K562 (cell line): ENCODE measurements around the gene APOA1. TPM values are rescaled to one million over a fixed set of nuclear protein-coding genes. Genes with fewer than 3 reads are reported as not detected.

Experiments
- ATAC-seq: fragments of 200-7000 bp; cut with Tn5 transposase; 3 replicates; pipeline ENCODE4 v1.9.1; 2020; ENCODE audit warnings: moderate library complexity
- BruUV-seq: library from RNA; stranded (reverse); fragments of 400-500 nt; replicated peaks from 2 replicates; lab custom pipeline; 2021; lab: Mats Ljungman, UMichigan
- CTCF ChIA-PET: fragments of 300-600 bp; formaldehyde crosslinking; extraction: SDS; loops from one replicate; lab custom pipeline; 2021; ENCODE audit warnings: low intra/inter-chr PET ratio; lab: Yijun Ruan, JAX
- POLR2A ChIA-PET: fragments of 300-600, 350-650 bp; sonication (Branson Sonifier 250); formaldehyde crosslinking; extraction: SDS; loops from one replicate; lab custom pipeline; 2021; ENCODE audit warnings: antibody characterized with exemption, inconsistent platforms; lab: Yijun Ruan, JAX
- DNase-seq, 4 experiments: peaks; one replicate each; pipeline versions ENCODE4 v3.0.0 to v3.0.0-alpha.2; 2011 to 2018; ENCODE audit warnings: low spot score in 3 of 4, mixed read lengths in 3 of 4; ENCODE audit errors: extremely low read depth in 1 of 4
- FAIRE-seq: peaks from 2 replicates; lab custom pipeline; 2011; peaks lifted over from hg19 to GRCh38; lab: Jason Lieb, UNC
- H2AFZ ChIP-seq: 2 replicates; pipeline ENCODE4 v1.6.0; 2011; ENCODE audit warnings: low read depth, low read length, control low read depth, inconsistent platforms
- H3K27ac ChIP-seq: fragments of 200-600 bp; 3 replicates; pipeline ENCODE4 v1.8.0; 2011; ENCODE audit warnings: low read depth, mild to moderate bottlenecking, control low read depth, inconsistent platforms, low read length, moderate library complexity, mixed read lengths; ENCODE audit errors: extremely low read depth
- H3K27me3 ChIP-seq, 2 experiments: fragments of 300-600 bp in 1 of 2; 2 replicates in 1 of 2; 3 replicates in 1 of 2; pipeline versions ENCODE4 v1.6.0 to v1.8.0; 2011; ENCODE audit warnings: inconsistent platforms in 2 of 2, low read length in 2 of 2, mild to moderate bottlenecking in 1 of 2, mixed read lengths in 1 of 2, moderate library complexity in 1 of 2; ENCODE audit not compliant: control insufficient read depth in 2 of 2, insufficient read depth in 2 of 2
- H3K36me3 ChIP-seq: fragments of 300-600 bp; 3 replicates; pipeline ENCODE4 v1.8.0; 2011; ENCODE audit warnings: mild to moderate bottlenecking, low read length, inconsistent platforms; ENCODE audit not compliant: control insufficient read depth, insufficient read depth
- H3K4me1 ChIP-seq, 2 experiments: fragments of 200-600 bp in 1 of 2; replicated peaks in 1 of 2; 2 replicates in 1 of 2; 3 replicates in 1 of 2; pipeline versions ENCODE4 v1.5.1 to v1.8.0; 2011; ENCODE audit warnings: inconsistent platforms in 2 of 2, low read length in 2 of 2, mild to moderate bottlenecking in 1 of 2, mixed read lengths in 1 of 2, moderate library complexity in 1 of 2; ENCODE audit not compliant: control insufficient read depth in 2 of 2, insufficient read depth in 2 of 2
- H3K4me2 ChIP-seq: 2 replicates; pipeline ENCODE4 v1.6.1; 2011; ENCODE audit warnings: low read length, control low read depth, inconsistent platforms, mixed read lengths; ENCODE audit not compliant: insufficient read depth
- H3K4me3 ChIP-seq: fragments of 200-600 bp; sonication (generic), shearing (Covaris generic); 2 replicates; pipeline ENCODE4 v1.5.1; 2016; ENCODE audit warnings: control low read depth, inconsistent platforms
- H3K79me2 ChIP-seq: fragments of 200-600 bp; 3 replicates; pipeline ENCODE4 v1.8.0; 2011; ENCODE audit warnings: low read length, inconsistent platforms; ENCODE audit not compliant: control insufficient read depth, insufficient read depth
- H3K9ac ChIP-seq, 2 experiments: 2 replicates each; pipeline versions ENCODE4 v1.6.0 to v1.6.1; 2011; ENCODE audit warnings: low read depth in 2 of 2, low read length in 2 of 2, control low read depth in 1 of 2, inconsistent platforms in 1 of 2, mild to moderate bottlenecking in 1 of 2, mixed read lengths in 1 of 2; ENCODE audit not compliant: insufficient read depth in 1 of 2
- H3K9me1 ChIP-seq: one replicate; pipeline ENCODE4 v1.6.0; 2011; ENCODE audit warnings: inconsistent platforms, mild to moderate bottlenecking, low read length, moderate library complexity; ENCODE audit not compliant: control insufficient read depth, insufficient read depth
- H3K9me3 ChIP-seq: replicated peaks from 2 replicates; pipeline ENCODE4 v1.5.1; 2011; ENCODE audit warnings: low read depth, low read length, inconsistent platforms; ENCODE audit not compliant: control insufficient read depth, insufficient read depth
- H4K20me1 ChIP-seq: replicated peaks from 2 replicates; pipeline ENCODE4 v1.6.1; 2011; ENCODE audit warnings: low read length, inconsistent platforms, mixed read lengths; ENCODE audit not compliant: control insufficient read depth, insufficient read depth
- C11orf30 ChIP-seq: fragments of 450-650 bp; IDR thresholded peaks from 2 replicates; pipeline ENCODE4 v1.6.1; 2016; ENCODE audit warnings: low read depth, mild to moderate bottlenecking
- CBX2 ChIP-seq: fragments of 200-600 bp; sonication (generic); IDR thresholded peaks from one replicate; pipeline ENCODE4 v1.6.1; 2012; ENCODE audit warnings: mild to moderate bottlenecking, low read length, inconsistent platforms; ENCODE audit not compliant: insufficient read depth, poor library complexity, severe bottlenecking
- DPF2 ChIP-seq: fragments of 450-650 bp; IDR thresholded peaks from 2 replicates; pipeline ENCODE4 v1.6.1; 2016
- FIP1L1 ChIP-seq: fragments of 200-400 bp; formaldehyde crosslinking; IDR thresholded peaks from 2 replicates; pipeline ENCODE4 v1.6.1; 2018; ENCODE audit warnings: mild to moderate bottlenecking, low read depth, low read length; ENCODE audit not compliant: poor library complexity, severe bottlenecking
- GTF3C2 ChIP-seq: IDR thresholded peaks from 3 replicates; pipeline ENCODE4 v1.6.1; 2011; ENCODE audit warnings: borderline replicate concordance, mild to moderate bottlenecking, moderate library complexity; ENCODE audit not compliant: insufficient read length; ENCODE audit errors: extremely low read depth
- HBP1 ChIP-seq: fragments of 450-650 bp; formaldehyde crosslinking; IDR thresholded peaks from 2 replicates; pipeline ENCODE4 v1.4.0; 2022; ENCODE audit warnings: missing genetic modification characterization
- HIVEP1 ChIP-seq: fragments of 250-450 bp; sonication (Bioruptor Pico); IDR thresholded peaks from 2 replicates; pipeline ENCODE4 v1.4.0; 2020; ENCODE audit warnings: mild to moderate bottlenecking
- HNRNPK ChIP-seq: fragments of 200-400 bp; formaldehyde crosslinking; IDR thresholded peaks from one replicate; pipeline ENCODE4 v1.6.1; 2018; ENCODE audit warnings: mild to moderate bottlenecking, low read depth, low read length; ENCODE audit not compliant: poor library complexity, severe bottlenecking
- JUND ChIP-seq, 2 experiments: IDR thresholded peaks; 2 replicates in 1 of 2; 3 replicates in 1 of 2; pipeline ENCODE4 v1.6.1; 2011; ENCODE audit warnings: borderline replicate concordance in 2 of 2, low read depth in 2 of 2, low read length in 2 of 2, improper control_type of control experiment in 1 of 2, missing biosample characterization in 1 of 2, missing genetic modification characterization in 1 of 2, missing genetic modification reagents in 1 of 2
- KAT2B ChIP-seq: IDR thresholded peaks from one replicate; pipeline ENCODE4 v1.6.1; 2012; ENCODE audit warnings: low read depth, mild to moderate bottlenecking, control low read depth, inconsistent platforms, low read length, moderate library complexity
- LARP7 ChIP-seq: fragments of 450-650 bp; IDR thresholded peaks from 2 replicates; pipeline ENCODE4 v1.6.1; 2016
- MAFF ChIP-seq: IDR thresholded peaks from 2 replicates; pipeline ENCODE4 v1.6.1; 2012; ENCODE audit warnings: low read length, improper control_type of control experiment
- MAFG ChIP-seq: fragments of 450-650 bp; conservative IDR thresholded peaks from 2 replicates; pipeline ENCODE4 v1.6.1; 2016; ENCODE audit warnings: missing genetic modification characterization, missing compliant biosample characterization
- NFE2 ChIP-seq: IDR thresholded peaks from 2 replicates; pipeline ENCODE4 v1.6.1; 2014; ENCODE audit warnings: antibody characterized with exemption, low read depth
- NFE2L1 ChIP-seq: fragments of 450-650 bp; IDR thresholded peaks from 2 replicates; pipeline ENCODE4 v1.6.1; 2016; ENCODE audit warnings: missing genetic modification characterization, low read depth, mild to moderate bottlenecking, missing compliant biosample characterization, moderate library complexity, borderline replicate concordance
- NR2C1 ChIP-seq, 2 experiments: fragments of 450-650 bp; IDR thresholded peaks; 2 replicates each; pipeline ENCODE4 v1.6.1; 2017; ENCODE audit warnings: mild to moderate bottlenecking in 2 of 2, antibody characterized with exemption in 1 of 2, inconsistent platforms in 1 of 2, missing compliant biosample characterization in 1 of 2, missing genetic modification characterization in 1 of 2
- RBM17 ChIP-seq: fragments of 200-400 bp; formaldehyde crosslinking; IDR thresholded peaks from 2 replicates; pipeline ENCODE4 v1.6.1; 2017; ENCODE audit warnings: low read depth, mild to moderate bottlenecking, low read length, borderline replicate concordance
- RNF2 ChIP-seq: sonication (generic); IDR thresholded peaks from 2 replicates; pipeline ENCODE4 v1.6.1; 2016
- TAF15 ChIP-seq: fragments of 200-400 bp; formaldehyde crosslinking; IDR thresholded peaks from 2 replicates; pipeline ENCODE4 v1.6.1; 2017; ENCODE audit warnings: mild to moderate bottlenecking, low read depth, low read length, moderate library complexity
- ZNF134 ChIP-seq: fragments of 250-450 bp; sonication (Bioruptor Pico); conservative IDR thresholded peaks from 2 replicates; pipeline ENCODE4 v1.4.0; 2020
- WGBS: fragments of 100-300 bp; shearing (Covaris generic); methylation state at CpG from one replicate; pipeline ENCODE4 v1.1.6; 2016; ENCODE audit warnings: low coverage, mixed read lengths; ENCODE audit not compliant: insufficient coverage; ENCODE audit errors: missing lambda C conversion rate; 5-methylcytosine and 5-hydroxymethylcytosine counted together
- in situ Hi-C: fragments of 300-500 bp; cut with MboI; formaldehyde crosslinking; loops from 4 replicates; pipeline ENCODE4 v1.15.0; 2018; ENCODE audit warnings: inconsistent platforms, mixed read lengths
- intact Hi-C: fragments of 100-400 bp; cut with micrococcal nuclease; formaldehyde crosslinking; loops from 2 replicates; pipeline ENCODE4 v1.14.2; 2022
- polyA plus RNA-seq, 8 experiments: library from polyadenylated mRNA; depleted of rRNA in 4 of 8; stranded (reverse) in 5 of 8; unstranded in 3 of 8; fragments of >200 nt; fragmentation: Nextera tagmentation in 2 of 8; fragmentation: Illumina TruSeq in 1 of 8; extraction: Ambion mirVana in 2 of 8; extraction: Trizol in 1 of 8; gene quantifications; 2 replicates each; pipeline versions ENCODE4 v1.2.1 to v1.2.3, GENCODE V29; 2011 to 2014; ENCODE audit warnings: inconsistent platforms in 1 of 8, missing spikeins in 1 of 8
- total RNA-seq, 7 experiments: library from RNA; depleted of rRNA in 6 of 7; stranded (reverse); fragments of >200 nt in 6 of 7; fragmentation: Illumina TruSeq in 2 of 7; extraction: Trizol in 2 of 7; gene quantifications; 2 replicates each; pipeline versions ENCODE4 v1.2.1 to v1.2.3, GENCODE V29; 2011 to 2021; ENCODE audit warnings: low replicate concordance in 1 of 7

APOA1 gene
- total and polyA plus RNA-seq, 9 of the 15 experiments (the other 6 are each of a cell fraction or from before 2014, with no cell fraction given): 1.8 TPM; not detected in 8

- H3K79me2 ChIP-seq: no peaks in the 10 kb centered on the region
- TF ChIP-seq GTF3C2 (no peak), CBX2 (no peak), C11orf30 (peak; percentile 92), JUND (IDR thresholded peaks at IDR 0.05; ENCODE audit: borderline replicate concordance, low read depth, low read length) (no peak), JUND (tag; IDR thresholded peaks at IDR 0.05; ENCODE audit: borderline replicate concordance, low read depth, low read length) (peak; percentile 28; the same call in 1 of the 3 replicates), NFE2L1 (peak; percentile 93), LARP7 (no peak), RNF2 (no peak), HNRNPK (no peak), MAFG (peak; percentile 97), NR2C1 (IDR thresholded peaks at IDR 0.05) (no peak), NR2C1 (tag; IDR thresholded peaks at IDR 0.05) (no peak), HBP1 (CRISPR knock-in tag) (no peak), RBM17 (no peak), TAF15 (no peak), NFE2 (peak; percentile 92), KAT2B (no peak), ZNF134 (CRISPR knock-in tag) (no peak), MAFF (peak; percentile 94), HIVEP1 (no peak), DPF2 (peak; percentile 50; the same call in 1 of the 2 replicates), FIP1L1 (no peak)
Observed at GRCh38 chr11:116796548-116796947, 40.9 kb downstream of the APOA1 start.

More at GRCh38 chr11:116796548-116796947, 40.9 kb downstream of the APOA1 start:
- Histone ChIP-seq H3K27me3 (no peaks in the 10 kb centered on the region), H3K4me3 (no peak overlapping the region), H3K9me1 (no peaks in the 10 kb centered on the region), H4K20me1 (no peaks in the 10 kb centered on the region), H3K9me3 (no peaks in the 10 kb centered on the region), H2AFZ (peak overlapping the region; percentile 83), H3K27ac (peak overlapping the region; percentile 43; the same call in 2 of the 3 replicates), H3K4me2 (no peak overlapping the region), H3K4me1 (peaks cover 8 to 10% of the 10 kb centered on the region in 2 experiments), H3K36me3 (no peaks in the 10 kb centered on the region), H3K9ac (no peak overlapping the region)
- 44% methylated on average over 1 of the region's 1 CpG for WGBS
- BruUV-seq: no TSS peak
- DNase-seq: no peak
- CTCF ChIA-PET: interaction anchor here (0.5 kb wide), 1 partner anchor 120 kb away, joined by 3 read pairs; no protein-coding TSS in a partner anchor
- intact Hi-C loops: no loop called here
- no peak for FAIRE-seq
- in situ Hi-C loops: no loop called here
- POLR2A ChIA-PET: no interaction called here
- ATAC-seq: no peak
